HEK293T (cell line): ENCODE data around the gene HSD17B4.

ENCODE experiments used
- CTCF ChIA-PET: fragments of 350-600 bp; formaldehyde crosslinking; extraction: SDS; loops from one replicate; lab custom pipeline; 2021; ENCODE audit warnings: antibody characterized with exemption, inconsistent platforms; lab: Yijun Ruan, JAX
- POLR2A ChIA-PET: fragments of 350-600 bp; formaldehyde crosslinking; extraction: SDS; loops from one replicate; lab custom pipeline; 2020; ENCODE audit warnings: antibody characterized with exemption, inconsistent platforms; lab: Yijun Ruan, JAX
- DNase-seq: peaks from one replicate; pipeline ENCODE4 v3.0.0; 2012; ENCODE audit warnings: mixed read lengths; ENCODE audit errors: extremely low spot score
- ARNT ChIP-seq: fragments of 450-650 bp; IDR thresholded peaks from 2 replicates; pipeline ENCODE4 v1.6.1; 2017; ENCODE audit warnings: mild to moderate bottlenecking
- BHLHE40 ChIP-seq: fragments of 450-650 bp; IDR thresholded peaks from 2 replicates; pipeline ENCODE4 v1.6.1; 2016; ENCODE audit warnings: mild to moderate bottlenecking, moderate library complexity, borderline replicate concordance
- CTBP1 ChIP-seq: fragments of 450-650 bp; IDR thresholded peaks from 2 replicates; pipeline ENCODE4 v1.6.1; 2016; ENCODE audit warnings: borderline replicate concordance
- ELF4 ChIP-seq: fragments of 450-650 bp; IDR thresholded peaks from 2 replicates; pipeline ENCODE4 v1.6.1; 2017; ENCODE audit warnings: antibody characterized with exemption
- FOXA1 ChIP-seq: fragments of 450-650 bp; IDR thresholded peaks from 2 replicates; pipeline ENCODE4 v1.6.1; 2016; ENCODE audit warnings: mild to moderate bottlenecking
- FOXK2 ChIP-seq: fragments of 450-650 bp; IDR thresholded peaks from 2 replicates; pipeline ENCODE4 v1.6.1; 2016; ENCODE audit warnings: mild to moderate bottlenecking
- FOXM1 ChIP-seq: fragments of 450-650 bp; IDR thresholded peaks from 2 replicates; pipeline ENCODE4 v1.6.1; 2017; ENCODE audit warnings: mild to moderate bottlenecking, borderline replicate concordance
- HDGF ChIP-seq: fragments of 450-650 bp; IDR thresholded peaks from 2 replicates; pipeline ENCODE4 v1.6.1; 2017; ENCODE audit warnings: antibody characterized with exemption, borderline replicate concordance
- L3MBTL2 ChIP-seq: fragments of 450-650 bp; conservative IDR thresholded peaks from 2 replicates; pipeline ENCODE4 v1.6.1; 2016; ENCODE audit warnings: mild to moderate bottlenecking
- LEF1 ChIP-seq: fragments of 450-650 bp; IDR thresholded peaks from 2 replicates; pipeline ENCODE4 v1.6.1; 2017; ENCODE audit warnings: mild to moderate bottlenecking, borderline replicate concordance
- NFRKB ChIP-seq: fragments of 450-650 bp; IDR thresholded peaks from 2 replicates; pipeline ENCODE4 v1.6.1; 2016; ENCODE audit warnings: mild to moderate bottlenecking, moderate library complexity
- PKNOX1 ChIP-seq: fragments of 450-650 bp; IDR thresholded peaks from 2 replicates; pipeline ENCODE4 v1.6.1; 2016
- SP1 ChIP-seq: fragments of 450-650 bp; IDR thresholded peaks from 2 replicates; pipeline ENCODE4 v1.6.1; 2017
- SUZ12 ChIP-seq: fragments of 450-650 bp; IDR thresholded peaks from 2 replicates; pipeline ENCODE4 v1.6.1; 2016; ENCODE audit warnings: mild to moderate bottlenecking
- TARDBP ChIP-seq: fragments of 450-650 bp; IDR thresholded peaks from 2 replicates; pipeline ENCODE4 v1.6.1; 2016
- ZNF384 ChIP-seq: fragments of 450-650 bp; IDR thresholded peaks from 2 replicates; pipeline ENCODE4 v1.6.1; 2016

The HSD17B4 gene

DNA sequence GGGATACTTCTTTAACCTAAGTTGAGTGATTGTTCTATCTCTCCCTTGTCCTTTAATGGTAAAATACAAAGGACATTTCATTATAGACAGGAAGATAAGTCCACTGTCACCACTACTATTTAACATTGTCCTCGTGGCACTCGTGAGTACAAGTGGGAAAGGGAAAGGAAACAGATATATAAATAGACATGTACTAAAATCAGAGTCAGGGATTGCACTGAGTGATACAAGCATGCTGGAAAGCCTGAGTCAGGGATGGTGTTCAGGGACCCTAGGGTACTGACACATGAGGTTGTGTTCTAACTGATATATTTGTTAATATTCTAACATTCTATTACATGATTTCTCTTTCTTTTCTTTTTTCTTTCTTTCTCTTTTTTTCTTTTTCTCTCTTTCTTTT, 102.3 kb downstream of the HSD17B4 start:
- no peak for DNase-seq
- ChIA-PET POLR2A (no interaction called here), CTCF (no interaction called here)
- TF ChIP-seq FOXM1: no peak
- TF ChIP-seq ELF4: no peak
- no peak for TF ChIP-seq HDGF
- TF ChIP-seq SP1: no peak
- no peak for TF ChIP-seq CTBP1
- TF ChIP-seq FOXK2: no peak

DNA sequence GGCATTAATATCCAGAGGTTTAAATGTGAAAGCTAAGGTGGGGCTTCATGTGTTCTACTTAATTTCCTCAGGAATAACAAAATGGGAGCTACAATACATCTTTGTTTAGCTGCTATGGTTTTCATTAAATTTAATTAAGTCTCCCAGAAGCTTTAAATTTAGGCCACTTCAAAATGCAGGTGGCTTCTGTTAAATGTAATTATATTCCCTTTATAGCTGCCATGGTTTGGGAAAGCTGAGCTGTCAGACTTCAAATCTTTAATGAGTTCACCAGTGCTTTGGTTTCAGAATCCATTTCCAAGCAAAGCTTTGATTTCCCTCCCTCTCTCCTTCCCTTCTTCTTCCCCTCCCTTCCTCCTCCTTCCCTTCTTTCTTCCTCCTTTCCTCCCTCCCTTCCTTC, 118.6 kb downstream of the HSD17B4 start:
- CTCF ChIA-PET: no interaction called here
- POLR2A ChIA-PET: no interaction called here
- DNase-seq: no peak
- TF ChIP-seq HDGF (no peak), SUZ12 (no peak), FOXK2 (no peak), LEF1 (no peak), ARNT (no peak), FOXM1 (no peak), L3MBTL2 (no peak), SP1 (no peak), ELF4 (no peak), NFRKB (no peak), CTBP1 (no peak)

DNA sequence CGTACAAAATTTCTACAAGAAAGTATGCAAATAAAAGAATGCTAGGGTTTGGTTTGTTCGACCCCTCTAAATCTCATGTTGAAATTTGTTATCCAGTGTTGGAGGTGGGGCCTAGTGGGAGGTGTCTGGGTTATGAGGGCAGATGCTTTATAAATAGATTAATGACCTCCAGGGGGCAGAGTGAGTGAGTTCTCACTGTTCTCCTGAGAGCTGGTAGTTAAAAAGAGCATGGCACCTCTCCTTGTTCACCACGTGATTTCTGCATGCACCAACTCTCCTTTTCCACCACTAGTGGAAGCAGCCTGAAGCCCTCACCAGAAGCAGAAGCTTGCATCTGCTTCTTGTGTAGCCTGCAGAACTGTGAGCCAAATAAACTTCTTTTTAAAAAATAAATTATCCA, 126.6 kb downstream of the HSD17B4 start:
- DNase-seq: peak; percentile 54
- POLR2A ChIA-PET: no interaction called here
- CTCF ChIA-PET: interaction anchor here (0.6 kb wide), 1 partner anchor 416 kb away, joined by 3 read pairs; no protein-coding TSS in a partner anchor
- TF ChIP-seq L3MBTL2 (0 out of 2 replicates have a peak, but pooled peaks have one; percentile 40), HDGF (no peak)

DNA sequence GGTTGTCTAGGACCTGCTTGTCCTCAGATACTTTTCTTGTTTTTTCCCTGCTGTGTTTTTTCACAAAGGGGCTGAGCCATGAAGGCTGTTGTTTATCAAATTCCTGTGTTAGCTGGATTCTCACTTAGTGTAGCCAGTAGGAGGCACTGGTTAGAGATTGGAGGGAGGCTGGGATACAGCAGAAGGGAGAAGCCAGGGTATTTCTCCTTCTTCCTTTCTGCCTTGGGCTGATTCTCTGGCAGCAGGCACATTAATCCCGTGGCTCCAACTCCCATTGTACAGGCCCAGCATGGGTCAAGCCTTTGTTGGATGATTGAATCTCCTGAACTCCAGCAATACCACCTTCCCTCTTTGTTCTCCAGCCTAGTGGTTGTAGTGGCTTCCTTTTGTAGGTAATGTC, 130.7 kb downstream of the HSD17B4 start:
- ChIA-PET POLR2A (no interaction called here), CTCF (no interaction called here)
- TF ChIP-seq HDGF: no peak
- no peak for TF ChIP-seq L3MBTL2
- no peak for TF ChIP-seq SUZ12
- no peak for TF ChIP-seq SP1
- no peak for TF ChIP-seq LEF1
- no peak for TF ChIP-seq PKNOX1
- no peak for TF ChIP-seq ELF4
- no peak for TF ChIP-seq FOXM1
- TF ChIP-seq NFRKB: no peak
- no peak for TF ChIP-seq FOXA1
- no peak for TF ChIP-seq ZNF384
- no peak for TF ChIP-seq BHLHE40
- TF ChIP-seq TARDBP: no peak
- no peak for TF ChIP-seq ARNT
- no peak for TF ChIP-seq CTBP1
- no peak for TF ChIP-seq FOXK2
- DNase-seq: no peak

- no peak for DNase-seq
- POLR2A ChIA-PET: no interaction called here
- TF ChIP-seq NFRKB (no peak), ARNT (no peak), FOXM1 (no peak), FOXA1 (no peak), SP1 (no peak), SUZ12 (no peak), ZNF384 (no peak), HDGF (no peak), L3MBTL2 (no peak), ELF4 (no peak), LEF1 (no peak), PKNOX1 (no peak), FOXK2 (no peak), CTBP1 (no peak), TARDBP (no peak), BHLHE40 (no peak)
- CTCF ChIA-PET: no interaction called here
These were observed 131.4 kb downstream of the HSD17B4 start for GRCh38 chr5:119583684-119584083.
